ENCODE results near the gene MICALL1.
A peak's percentile ranks its signal among the peaks of the same experiment; 100 is the strongest.

Gene MICALL1

GRCh38 chr22:37905534-37906363, at the start of gene MICALL1:
Gene MICALL1 (plus strand): TSS chr22:37906297. CDS start chr22:37906423, 126 bp downstream.
- peak within 1 kb of the TSS; percentile 73 for H3K4me3 ChIP-seq (ENCODE audit: low read depth, low read length)
- DNase-seq (ENCODE audit: low read depth), result peak; percentile 43

GRCh38 chr22:37860796-37861421, 45.2 kb upstream of the MICALL1 start:
- H3K4me3 ChIP-seq (ENCODE audit: low read depth, low read length), result no peak overlapping the region
- no peak for DNase-seq (ENCODE audit: low read depth)

GRCh38 chr22:37862570-37863325, 43.3 kb upstream of the MICALL1 start:
- no peak for DNase-seq (ENCODE audit: low read depth)
- no peak overlapping the region for H3K4me3 ChIP-seq (ENCODE audit: low read depth, low read length)

- H3K4me3 ChIP-seq (ENCODE audit: low read depth, low read length), result no peak overlapping the region
- DNase-seq (ENCODE audit: low read depth), result no peak
Measured at GRCh38 chr22:37865510-37865909, 40.6 kb upstream of the MICALL1 start.

GRCh38 chr22:37870273-37870672, 35.8 kb upstream of the MICALL1 start:
- DNase-seq (ENCODE audit: low read depth), result no peak
- H3K4me3 ChIP-seq (ENCODE audit: low read depth, low read length), result no peak overlapping the region

- no peak for DNase-seq (ENCODE audit: low read depth)
- H3K4me3 ChIP-seq (ENCODE audit: low read depth, low read length), result no peak overlapping the region
Measured at GRCh38 chr22:37880668-37881440, 25.2 kb upstream of the MICALL1 start.

GRCh38 chr22:37884420-37884819, 21.7 kb upstream of the MICALL1 start:
- no peak for DNase-seq (ENCODE audit: low read depth)
- no peak overlapping the region for H3K4me3 ChIP-seq (ENCODE audit: low read depth, low read length)

- no peak for DNase-seq (ENCODE audit: low read depth)
- no peak overlapping the region for H3K4me3 ChIP-seq (ENCODE audit: low read depth, low read length)
Measured at GRCh38 chr22:37887584-37888378, 18.3 kb upstream of the MICALL1 start.

GRCh38 chr22:37891926-37892325, 14.2 kb upstream of the MICALL1 start:
- H3K4me3 ChIP-seq (ENCODE audit: low read depth, low read length), result no peak overlapping the region
- no peak for DNase-seq (ENCODE audit: low read depth)

- DNase-seq (ENCODE audit: low read depth), result no peak
- no peak overlapping the region for H3K4me3 ChIP-seq (ENCODE audit: low read depth, low read length)
Measured at GRCh38 chr22:37892566-37893335, 13.3 kb upstream of the MICALL1 start.

GRCh38 chr22:37893583-37893983, 12.5 kb upstream of the MICALL1 start:
- DNase-seq (ENCODE audit: low read depth), result no peak
- no peak overlapping the region for H3K4me3 ChIP-seq (ENCODE audit: low read depth, low read length)

- no peak overlapping the region for H3K4me3 ChIP-seq (ENCODE audit: low read depth, low read length)
Measured at GRCh38 chr22:37894939-37895670, 11.0 kb upstream of the MICALL1 start.

GRCh38 chr22:37896181-37896592, 9.9 kb upstream of the MICALL1 start:
- DNase-seq (ENCODE audit: low read depth), result no peak
- no peak overlapping the region for H3K4me3 ChIP-seq (ENCODE audit: low read depth, low read length)

More at GRCh38 chr22:37894939-37895670, 11.0 kb upstream of the MICALL1 start:
- no peak for DNase-seq (ENCODE audit: low read depth)

- H3K4me3 ChIP-seq (ENCODE audit: low read depth, low read length), result no peak overlapping the region
- no peak for DNase-seq (ENCODE audit: low read depth)
Measured at GRCh38 chr22:37896939-37897338, 9.2 kb upstream of the MICALL1 start.

GRCh38 chr22:37897807-37898206, 8.3 kb upstream of the MICALL1 start:
- no peak overlapping the region for H3K4me3 ChIP-seq (ENCODE audit: low read depth, low read length)
- DNase-seq (ENCODE audit: low read depth), result no peak

- DNase-seq (ENCODE audit: low read depth), result no peak
- H3K4me3 ChIP-seq (ENCODE audit: low read depth, low read length), result no peak overlapping the region
Measured at GRCh38 chr22:37898441-37899181, 7.5 kb upstream of the MICALL1 start.

All from skeletal muscle cell (primary cell).